Subcutaneous abdominal adipose tissue (tissue), 5 donors: ENCODE data around the gene DPH3.

Source experiments
- H3K27ac ChIP-seq: one replicate; pipeline ENCODE4 v1.7.0; 2013; ENCODE audit warnings: low read depth, mild to moderate bottlenecking, inconsistent platforms, low read length, moderate library complexity
- H3K27me3 ChIP-seq, 5 donors: one replicate each; pipeline ENCODE4 v1.7.0; 2013; ENCODE audit warnings: low read length in 5 of 5, inconsistent platforms in 1 of 5; ENCODE audit not compliant: control insufficient read depth in 5 of 5, insufficient read depth in 4 of 5
- H3K36me3 ChIP-seq, 5 donors: one replicate each; pipeline ENCODE4 v1.7.0; 2013; ENCODE audit warnings: low read length in 5 of 5; ENCODE audit not compliant: control insufficient read depth in 5 of 5, insufficient read depth in 5 of 5
- H3K4me1 ChIP-seq, 5 donors: one replicate each; pipeline ENCODE4 v1.7.0; 2013; ENCODE audit warnings: low read length in 5 of 5, mild to moderate bottlenecking in 3 of 5, moderate library complexity in 1 of 5; ENCODE audit not compliant: control insufficient read depth in 5 of 5, insufficient read depth in 5 of 5
- H3K4me3 ChIP-seq, 5 donors: one replicate each; pipeline ENCODE4 v1.7.0; 2013; ENCODE audit warnings: low read length in 5 of 5, low read depth in 1 of 5
- H3K9ac ChIP-seq, 5 donors: one replicate each; pipeline ENCODE4 v1.7.0; 2013; ENCODE audit warnings: low read length in 5 of 5, mild to moderate bottlenecking in 4 of 5, moderate library complexity in 3 of 5
- H3K9me3 ChIP-seq, 5 donors: one replicate each; pipeline ENCODE4 v1.7.0; 2013; ENCODE audit warnings: low read length in 5 of 5; ENCODE audit not compliant: control insufficient read depth in 5 of 5
- donor health status: healthy.
- donor health status: healthy.
- donor health status: healthy.
- donor health status: healthy.
- donor health status: healthy.

The DPH3 gene

DNA sequence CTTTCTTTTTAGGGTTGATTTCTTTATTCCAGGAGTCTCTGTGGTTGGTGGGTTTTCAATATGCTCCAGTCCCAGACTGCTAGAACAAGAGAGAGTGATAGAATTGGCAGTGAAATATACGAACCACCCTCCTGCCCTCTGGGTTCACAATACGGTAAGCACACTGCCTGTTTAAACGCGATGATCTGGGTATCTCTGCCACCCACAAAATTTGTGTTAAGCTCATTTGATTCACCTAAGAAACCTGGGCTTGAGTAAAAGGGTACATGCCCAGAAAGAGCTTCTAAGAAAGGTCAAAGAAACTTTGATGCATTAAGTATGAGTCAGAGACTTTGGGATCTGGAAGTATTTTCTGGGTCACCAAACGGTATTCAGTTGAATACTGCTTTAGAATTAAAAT, 30.1 kb upstream of the DPH3 start:
- H3K36me3 ChIP-seq: peaks cover 2 to 5% (median 4%) of the 10 kb centered on the region in 5 donors
- H3K27ac ChIP-seq: no peak overlapping the region
- no peak overlapping the region for H3K4me3 ChIP-seq
- no peak overlapping the region for H3K9ac ChIP-seq
- H3K9me3 ChIP-seq: peaks cover 0 to 9% (median 0%) of the 10 kb centered on the region in 5 donors
- no peaks in the 10 kb centered on the region for H3K27me3 ChIP-seq
- peaks cover 0 to 25% (median 15%) of the 10 kb centered on the region in 5 donors for H3K4me1 ChIP-seq

DNA sequence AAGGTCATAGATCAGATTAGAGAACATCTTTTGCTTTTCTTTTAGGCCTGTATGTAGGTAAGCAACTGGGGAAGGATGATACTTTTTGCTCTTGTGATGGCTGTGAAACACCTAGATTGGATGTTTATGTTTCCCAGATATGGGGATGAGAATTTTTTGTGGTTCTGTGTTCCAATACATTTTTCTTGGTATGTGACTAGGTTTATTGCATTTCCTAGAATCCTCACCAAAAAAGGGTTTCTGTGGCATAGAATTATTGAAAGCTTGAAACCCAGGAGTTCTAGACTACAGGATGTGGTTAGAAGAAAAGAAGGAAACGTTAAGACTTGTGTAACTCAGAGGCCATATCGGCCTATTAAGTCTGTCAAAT, 26.1 kb upstream of the DPH3 start:
- peaks cover 6 to 51% (median 39%) of the 10 kb centered on the region in 5 donors for H3K4me1 ChIP-seq
- peaks cover 0 to 5% (median 0%) of the 10 kb centered on the region in 5 donors for H3K9me3 ChIP-seq
- H3K27ac ChIP-seq: no peak overlapping the region
- peaks cover 0 to 5% (median 3%) of the 10 kb centered on the region in 5 donors for H3K36me3 ChIP-seq
- H3K27me3 ChIP-seq: no peaks in the 10 kb centered on the region
- H3K9ac ChIP-seq: no peak overlapping the region
- no peak overlapping the region for H3K4me3 ChIP-seq

DNA sequence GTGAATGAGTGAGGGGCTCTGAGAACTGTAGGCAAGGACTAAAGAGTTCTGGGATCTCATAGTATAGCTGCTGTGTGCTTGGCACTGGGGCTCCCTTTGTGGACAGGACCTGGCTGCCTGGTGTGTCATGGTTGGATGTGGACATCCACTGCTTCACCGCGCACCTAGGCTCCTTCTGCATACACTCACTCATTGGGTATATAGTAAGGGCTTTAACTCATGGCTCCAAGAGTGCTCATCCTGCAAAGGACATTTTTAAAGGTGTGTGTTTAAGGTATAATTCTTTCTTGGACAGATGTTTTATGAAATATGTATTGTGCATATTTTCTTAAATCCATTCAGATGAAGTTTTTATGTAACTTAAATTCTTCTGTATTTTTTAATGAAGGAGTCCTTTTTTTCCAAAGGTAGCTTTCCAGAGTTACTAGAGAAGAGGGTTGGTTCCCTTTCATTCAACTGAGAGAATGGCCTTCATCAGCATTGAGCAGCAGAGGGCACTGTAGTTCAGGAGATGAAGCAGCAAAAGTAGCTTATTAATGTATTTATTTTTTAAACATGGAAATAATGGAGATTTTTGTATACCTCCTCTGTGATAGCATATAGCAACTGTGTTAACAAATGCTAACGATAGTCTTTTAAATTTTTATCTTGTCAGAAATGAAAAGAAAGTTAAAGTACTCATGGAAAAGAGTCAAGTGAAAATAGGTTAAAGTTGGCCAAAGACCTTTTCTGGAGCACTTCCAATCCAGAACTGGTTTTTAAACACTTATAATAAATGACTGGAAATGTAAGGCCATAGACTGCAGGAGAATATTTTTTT, 25.5 kb upstream of the DPH3 start:
- Histone ChIP-seq H3K36me3 (peaks cover 0 to 3% (median under 1%) of the 10 kb centered on the region in 5 donors), H3K27me3 (no peaks in the 10 kb centered on the region), H3K27ac (peak overlapping the region; percentile 18), H3K4me1 (peaks cover 6 to 51% (median 39%) of the 10 kb centered on the region in 5 donors), H3K4me3 (no peak overlapping the region), H3K9me3 (peaks cover 0 to 5% (median 0%) of the 10 kb centered on the region in 5 donors), H3K9ac (peak overlapping the region in 1 of 5 donors; percentile 23)

DNA sequence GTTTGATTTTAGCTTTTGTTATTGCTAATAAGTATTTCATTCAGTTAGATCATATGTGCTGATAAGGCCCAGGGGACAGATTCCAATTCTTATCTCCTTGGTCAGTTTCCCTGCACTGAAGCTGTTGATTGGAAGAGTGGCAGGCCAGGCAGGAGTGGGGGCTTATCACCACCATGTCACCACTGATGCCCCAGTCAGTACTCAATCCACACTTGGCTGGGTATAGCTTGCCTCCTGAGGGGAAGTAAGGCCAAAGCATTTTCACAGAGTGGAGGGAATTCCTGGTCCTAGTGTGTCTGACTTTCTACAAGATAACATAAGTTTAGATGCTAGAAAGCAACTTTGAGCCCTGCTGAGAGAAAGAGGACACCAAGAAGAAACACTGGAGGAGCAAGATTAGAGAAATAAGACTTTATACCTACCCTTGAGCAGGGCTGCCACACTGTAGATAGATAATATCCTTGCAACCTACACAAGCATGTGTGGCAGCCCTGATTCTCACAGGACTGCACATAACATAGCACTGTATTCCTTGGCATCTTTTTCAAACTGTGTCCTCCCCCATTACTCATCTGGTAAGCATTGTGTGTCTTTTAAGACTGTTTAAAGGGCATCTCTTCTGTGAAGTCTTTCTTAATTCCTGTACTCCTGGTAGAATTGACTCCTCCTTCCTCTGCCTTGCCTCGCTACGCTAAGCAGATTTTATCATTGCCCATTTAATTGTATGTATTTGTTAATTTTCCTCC, 24.6 kb upstream of the DPH3 start:
- peaks cover 6 to 51% (median 39%) of the 10 kb centered on the region in 5 donors for H3K4me1 ChIP-seq
- H3K27me3 ChIP-seq: no peaks in the 10 kb centered on the region
- peaks cover 0 to 3% (median 0%) of the 10 kb centered on the region in 5 donors for H3K36me3 ChIP-seq
- peak overlapping the region in 3 of 5 donors; percentile 7 to 44 (median 22) for H3K9ac ChIP-seq
- H3K9me3 ChIP-seq: peaks cover 0 to 5% (median 0%) of the 10 kb centered on the region in 5 donors
- no peak overlapping the region for H3K4me3 ChIP-seq
- H3K27ac ChIP-seq: peak overlapping the region; percentile 18

- Histone ChIP-seq H3K27ac (peak overlapping the region; percentile 18), H3K4me3 (no peak overlapping the region), H3K27me3 (no peaks in the 10 kb centered on the region), H3K9me3 (peaks cover 0 to 3% (median 0%) of the 10 kb centered on the region in 5 donors), H3K4me1 (peaks cover 6 to 51% (median 39%) of the 10 kb centered on the region in 5 donors), H3K9ac (peak overlapping the region in 2 of 5 donors; percentile 6 to 44), H3K36me3 (peaks cover 0 to 3% (median 2%) of the 10 kb centered on the region in 5 donors)
Observed at GRCh38 chr3:16288664-16289063, 23.9 kb upstream of the DPH3 start.

- Histone ChIP-seq H3K4me1 (peaks cover 6 to 51% (median 39%) of the 10 kb centered on the region in 5 donors), H3K36me3 (peaks cover 0 to 14% (median 3%) of the 10 kb centered on the region in 5 donors), H3K27me3 (no peaks in the 10 kb centered on the region), H3K9me3 (no peaks in the 10 kb centered on the region), H3K4me3 (no peak overlapping the region), H3K9ac (no peak overlapping the region), H3K27ac (peak overlapping the region; percentile 32)
Observed at GRCh38 chr3:16286751-16287543, 22.2 kb upstream of the DPH3 start.

DNA sequence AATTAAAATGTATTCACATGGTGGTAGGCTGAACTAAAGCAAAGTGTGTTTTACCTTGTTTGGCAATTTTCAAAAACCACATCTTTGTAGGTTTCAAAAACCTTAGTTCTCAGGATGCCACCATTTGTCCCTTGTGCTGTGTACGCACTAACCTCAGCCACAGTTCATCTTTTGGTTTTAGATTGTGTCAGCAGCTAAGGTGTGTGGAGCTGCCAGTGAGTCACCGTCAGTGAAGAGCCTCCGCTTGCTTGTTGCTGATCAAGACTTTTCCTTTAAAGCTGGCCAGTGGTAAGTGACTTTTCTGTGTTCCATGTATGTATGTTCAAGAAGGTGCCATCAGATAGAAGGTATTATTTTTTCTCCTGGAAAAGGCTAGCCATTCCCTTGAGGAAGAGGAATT, 21.4 kb upstream of the DPH3 start:
- Histone ChIP-seq H3K4me3 (no peak overlapping the region), H3K27me3 (no peaks in the 10 kb centered on the region), H3K27ac (peak overlapping the region; percentile 32), H3K36me3 (peaks cover 0 to 14% (median 3%) of the 10 kb centered on the region in 5 donors), H3K4me1 (peaks cover 6 to 51% (median 39%) of the 10 kb centered on the region in 5 donors), H3K9me3 (no peaks in the 10 kb centered on the region), H3K9ac (no peak overlapping the region)

- H3K4me1 ChIP-seq: peaks cover 6 to 41% (median 40%) of the 10 kb centered on the region in 5 donors
- no peaks in the 10 kb centered on the region for H3K9me3 ChIP-seq
- no peak overlapping the region for H3K27ac ChIP-seq
- no peak overlapping the region for H3K9ac ChIP-seq
- no peak overlapping the region for H3K4me3 ChIP-seq
- H3K36me3 ChIP-seq: peaks cover 0 to 14% (median 3%) of the 10 kb centered on the region in 5 donors
- no peaks in the 10 kb centered on the region for H3K27me3 ChIP-seq
Observed at GRCh38 chr3:16284633-16285032, 19.9 kb upstream of the DPH3 start.

- H3K27me3 ChIP-seq: no peaks in the 10 kb centered on the region
- no peaks in the 10 kb centered on the region for H3K9me3 ChIP-seq
- no peak overlapping the region for H3K9ac ChIP-seq
- H3K4me3 ChIP-seq: no peak overlapping the region
- no peak overlapping the region for H3K27ac ChIP-seq
- peaks cover 0 to 28% (median 14%) of the 10 kb centered on the region in 5 donors for H3K4me1 ChIP-seq
- H3K36me3 ChIP-seq: peaks cover 0 to 19% (median 7%) of the 10 kb centered on the region in 5 donors
Observed at GRCh38 chr3:16280671-16281070, 15.9 kb upstream of the DPH3 start.
